A673 (cell line): ENCODE measurements around the gene SHROOM3.

Experiments used
- CTCF ChIP-seq: fragments of 300-800, 200-600 bp; sonication (generic); conservative IDR thresholded peaks from 2 replicates; pipeline ENCODE4 v1.5.1; 2017; ENCODE audit warnings: low read depth, mild to moderate bottlenecking, antibody characterized with exemption, low read length, moderate library complexity, mixed read lengths
- EZH2 ChIP-seq: fragments of 200-600 bp; sonication (generic); IDR thresholded peaks from 2 replicates; pipeline ENCODE4 v1.6.1; 2017; ENCODE audit warnings: borderline replicate concordance, low read depth, mild to moderate bottlenecking, mixed read lengths, antibody characterized with exemption, low read length; ENCODE audit not compliant: poor library complexity, severe bottlenecking

- TF ChIP-seq CTCF (no peak), EZH2 (no peak)
Observed at GRCh38 chr4:76641758-76642157, 206.7 kb downstream of the SHROOM3 start.
